GM23248 (cell line): ENCODE measurements around the gene TRAF3IP1. TPM values are rescaled to one million over a fixed set of nuclear protein-coding genes. Genes with fewer than 3 reads are reported as not detected.

Experiments used
- DNase-seq: peaks from one replicate; pipeline ENCODE4 v3.0.0-alpha.2; 2015
- H2AFZ ChIP-seq: fragments of 200-600 bp; sonication (generic); 2 replicates; pipeline ENCODE4 v1.6.1; 2016; ENCODE audit warnings: antibody characterized with exemption
- H3F3A ChIP-seq: fragments of 200-600 bp; sonication (generic); 2 replicates; pipeline ENCODE4 v1.6.1; 2016; ENCODE audit warnings: mild to moderate bottlenecking, antibody characterized with exemption, mixed run types; ENCODE audit not compliant: insufficient read depth
- H3K27ac ChIP-seq: fragments of 200-600 bp; sonication (generic); 2 replicates; pipeline ENCODE4 v1.5.1; 2016; ENCODE audit warnings: mild to moderate bottlenecking
- H3K27me3 ChIP-seq: fragments of 200-600 bp; sonication (generic); replicated peaks from 2 replicates; pipeline ENCODE4 v1.6.1; 2016; ENCODE audit warnings: mild to moderate bottlenecking; ENCODE audit not compliant: insufficient read depth
- H3K36me3 ChIP-seq: fragments of 200-600 bp; sonication (generic); 2 replicates; pipeline ENCODE4 v1.6.1; 2016; ENCODE audit warnings: low read depth, mild to moderate bottlenecking
- H3K4me1 ChIP-seq: fragments of 200-600 bp; sonication (generic); 2 replicates; pipeline ENCODE4 v1.6.1; 2016; ENCODE audit warnings: mild to moderate bottlenecking; ENCODE audit not compliant: insufficient read depth
- H3K4me2 ChIP-seq: fragments of 200-600 bp; sonication (generic); one replicate; pipeline ENCODE4 v1.6.1; 2016; ENCODE audit warnings: mild to moderate bottlenecking; ENCODE audit not compliant: unreplicated experiment
- H3K4me3 ChIP-seq: fragments of 200-600 bp; sonication (generic); 2 replicates; pipeline ENCODE4 v1.5.1; 2016; ENCODE audit warnings: mild to moderate bottlenecking
- H3K79me2 ChIP-seq: fragments of 200-600 bp; sonication (generic); 2 replicates; pipeline ENCODE4 v1.6.1; 2016; ENCODE audit warnings: mild to moderate bottlenecking; ENCODE audit not compliant: insufficient read depth
- H3K9ac ChIP-seq: fragments of 200-600 bp; sonication (generic); 2 replicates; pipeline ENCODE4 v1.6.1; 2016; ENCODE audit warnings: mild to moderate bottlenecking
- H3K9me2 ChIP-seq: fragments of 200-600 bp; sonication (generic); 2 replicates; pipeline ENCODE4 v1.6.1; 2016; ENCODE audit warnings: mixed run types, mild to moderate bottlenecking, moderate library complexity; ENCODE audit not compliant: insufficient read depth
- H3K9me3 ChIP-seq: fragments of 200-600 bp; sonication (generic); one replicate; pipeline ENCODE4 v1.6.1; 2017; ENCODE audit warnings: low read depth
- H4K20me1 ChIP-seq: fragments of 200-600 bp; sonication (generic); 2 replicates; pipeline ENCODE4 v1.6.0; 2016; ENCODE audit not compliant: insufficient read depth
- EZH2 ChIP-seq: fragments of 200-600 bp; sonication (generic); IDR thresholded peaks from 2 replicates; pipeline ENCODE4 v1.6.1; 2018; ENCODE audit warnings: antibody characterized with exemption, mild to moderate bottlenecking; ENCODE audit not compliant: insufficient read depth, poor library complexity, severe bottlenecking
- EZH2phosphoT487 ChIP-seq: fragments of 200-600 bp; sonication (generic); IDR thresholded peaks from 2 replicates; pipeline ENCODE4 v1.6.1; 2018; ENCODE audit warnings: antibody characterized with exemption, moderate library complexity, mild to moderate bottlenecking, low read depth; ENCODE audit not compliant: insufficient read depth
- WGBS, 2 experiments: methylation state at CpG; one replicate each; pipeline ENCODE4 v1.1.6; 2015 to 2017; ENCODE audit warnings: low lambda C conversion rate in 2 of 2, low coverage in 1 of 2; ENCODE audit errors: missing lambda C conversion rate in 2 of 2; 5-methylcytosine and 5-hydroxymethylcytosine counted together
- in situ Hi-C: fragments of 300-500 bp; cut with MboI; formaldehyde crosslinking; loops from 2 replicates; pipeline ENCODE4 v1.15.0; 2020
- polyA plus RNA-seq: library from polyadenylated mRNA; unstranded; fragments of >200 nt; fragmentation: Nextera tagmentation; extraction: Ambion mirVana; gene quantifications from 2 replicates; pipeline ENCODE4 v1.2.1, GENCODE V29; 2016
- total RNA-seq: library from RNA; depleted of rRNA; stranded (reverse); fragments of >200 nt; shearing (Covaris generic); gene quantifications from 2 replicates; pipeline ENCODE4 v1.2.3, GENCODE V29; 2014

Gene TRAF3IP1
- total and polyA plus RNA-seq, 2 experiments from 2014 or later = 9.5 to 10.6 TPM

DNA sequence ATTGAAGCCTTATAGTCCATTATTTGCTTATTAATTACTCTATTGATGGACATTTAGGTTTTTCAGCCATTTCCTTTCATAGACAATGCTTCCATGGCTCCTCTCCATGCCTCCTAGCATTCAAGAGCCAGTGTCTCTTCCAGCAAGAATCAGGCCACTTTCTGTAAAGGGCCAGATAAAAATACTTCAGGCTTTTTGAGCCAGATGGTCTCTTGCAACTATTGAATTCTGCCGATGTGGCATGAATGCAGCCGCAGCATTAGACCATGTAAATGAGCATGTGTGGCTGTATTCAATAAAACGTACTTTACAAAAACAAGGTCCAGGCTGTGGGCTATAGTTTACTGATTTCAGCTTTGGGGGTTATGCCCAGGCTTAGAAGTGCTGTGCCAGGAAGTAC, 38.5 kb downstream of the TRAF3IP1 start:
- Histone ChIP-seq H3K27me3 (no peaks in the 10 kb centered on the region), H3K27ac (no peak overlapping the region), H3F3A (peaks cover 4% of the 10 kb centered on the region; the same call in 1 of the 2 replicates), H2AFZ (no peak overlapping the region), H3K4me3 (no peak overlapping the region), H3K9me2 (no peaks in the 10 kb centered on the region), H3K4me1 (peaks cover 4% of the 10 kb centered on the region), H3K79me2 (no peaks in the 10 kb centered on the region), H3K36me3 (no peaks in the 10 kb centered on the region), H3K4me2 (no peak overlapping the region), H4K20me1 (no peaks in the 10 kb centered on the region), H3K9me3 (no peaks in the 10 kb centered on the region), H3K9ac (no peak overlapping the region)
- WGBS, 2 experiments = 29 to 37% methylated on average over 3 of the region's 3 CpGs
- no peak for DNase-seq
- TF ChIP-seq EZH2 (no peak), EZH2phosphoT487 (no peak)
- in situ Hi-C loops = no loop called here

DNA sequence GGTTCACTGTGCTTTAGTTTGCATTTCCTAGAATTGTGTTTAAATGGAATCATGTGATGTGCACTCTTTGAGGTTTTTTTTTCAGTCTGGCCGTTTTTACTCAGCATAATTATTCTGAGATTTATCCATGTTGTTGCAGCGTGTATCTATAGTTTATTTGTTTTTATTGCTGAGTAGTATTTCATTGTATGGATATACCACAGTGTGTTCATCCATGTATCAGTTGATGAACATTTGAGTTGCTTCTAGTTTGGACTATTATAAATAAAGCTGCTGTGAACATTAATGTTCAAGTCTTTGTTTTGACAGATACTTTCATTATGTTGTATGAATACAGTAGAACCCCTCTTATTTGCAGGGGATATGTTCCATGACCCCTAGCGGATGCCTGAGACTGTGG, 39.1 kb downstream of the TRAF3IP1 start:
- DNase-seq = no peak
- no peak for TF ChIP-seq EZH2phosphoT487
- TF ChIP-seq EZH2 = no peak
- no peaks in the 10 kb centered on the region for H4K20me1 ChIP-seq
- no peak overlapping the region for H3K4me2 ChIP-seq
- H3K27ac ChIP-seq = no peak overlapping the region
- no peaks in the 10 kb centered on the region for H3K36me3 ChIP-seq
- H3K4me1 ChIP-seq = peaks cover 4% of the 10 kb centered on the region
- in situ Hi-C loops = no loop called here
- no peaks in the 10 kb centered on the region for H3K9me2 ChIP-seq
- peaks cover 4% of the 10 kb centered on the region; the same call in 1 of the 2 replicates for H3F3A ChIP-seq
- 63 to 64% methylated on average over 3 of the region's 3 CpGs for WGBS, 2 experiments
- H3K79me2 ChIP-seq = no peaks in the 10 kb centered on the region
- H3K9me3 ChIP-seq = no peaks in the 10 kb centered on the region
- no peak overlapping the region for H3K9ac ChIP-seq
- no peaks in the 10 kb centered on the region for H3K27me3 ChIP-seq
- no peak overlapping the region for H3K4me3 ChIP-seq
- no peak overlapping the region for H2AFZ ChIP-seq

DNA sequence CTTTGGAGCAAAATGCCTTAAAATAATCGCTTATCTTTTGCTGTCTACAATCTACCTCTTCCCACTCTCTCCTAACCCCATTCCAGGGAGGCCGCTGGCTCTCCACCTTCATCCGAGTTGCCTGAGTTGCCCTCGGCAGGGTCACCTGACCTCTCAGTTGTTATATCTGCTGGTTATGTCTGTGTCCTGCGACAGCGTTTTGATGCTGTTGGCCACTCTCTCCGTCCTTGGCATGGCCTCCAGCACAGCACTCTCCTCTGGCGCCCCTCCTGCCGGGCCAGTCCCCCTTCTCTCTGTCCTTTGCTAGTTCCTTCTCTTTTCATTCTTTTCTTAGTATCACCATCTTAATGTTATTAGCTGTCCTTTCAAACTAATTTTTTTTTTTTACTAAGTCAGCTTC, 41.6 kb downstream of the TRAF3IP1 start:
- Histone ChIP-seq H3K27ac (no peak overlapping the region), H3K36me3 (no peaks in the 10 kb centered on the region), H3K79me2 (no peaks in the 10 kb centered on the region), H3K4me1 (peaks cover 4% of the 10 kb centered on the region), H4K20me1 (no peaks in the 10 kb centered on the region), H3K27me3 (no peaks in the 10 kb centered on the region), H2AFZ (no peak overlapping the region), H3F3A (peaks cover 4% of the 10 kb centered on the region; the same call in 1 of the 2 replicates), H3K4me3 (no peak overlapping the region), H3K9me3 (no peaks in the 10 kb centered on the region), H3K9ac (no peak overlapping the region), H3K4me2 (no peak overlapping the region), H3K9me2 (no peaks in the 10 kb centered on the region)
- 85 to 87% methylated on average over 9 of the region's 9 CpGs for WGBS, 2 experiments
- in situ Hi-C loops = no loop called here
- no peak for TF ChIP-seq EZH2
- TF ChIP-seq EZH2phosphoT487 = no peak
- no peak for DNase-seq

DNA sequence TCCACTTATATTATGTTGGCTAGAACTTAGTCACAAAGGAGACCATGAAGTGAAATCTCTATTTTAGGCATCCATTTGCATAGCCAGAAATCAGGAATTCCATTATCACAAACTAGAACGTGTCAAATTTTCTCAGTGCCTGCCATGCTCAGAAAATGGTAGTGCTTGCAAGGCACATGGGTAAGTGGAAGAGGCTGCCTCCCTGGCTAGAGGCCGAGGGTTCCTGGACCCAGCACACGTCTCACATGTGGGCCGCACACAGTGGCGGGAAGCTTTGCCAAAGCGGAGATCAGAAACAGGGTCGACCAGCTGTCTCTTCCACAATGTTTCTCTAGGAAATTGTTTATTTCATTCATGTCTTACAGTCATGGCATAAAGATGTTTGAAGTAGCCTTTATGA, 42.3 kb downstream of the TRAF3IP1 start:
- no peaks in the 10 kb centered on the region for H3K9me3 ChIP-seq
- H4K20me1 ChIP-seq = no peaks in the 10 kb centered on the region
- no peak overlapping the region for H3K9ac ChIP-seq
- H3K4me1 ChIP-seq = peaks cover 2% of the 10 kb centered on the region
- H3K27ac ChIP-seq = no peak overlapping the region
- TF ChIP-seq EZH2phosphoT487 = no peak
- no peak for TF ChIP-seq EZH2
- H3K27me3 ChIP-seq = no peaks in the 10 kb centered on the region
- H3K36me3 ChIP-seq = no peaks in the 10 kb centered on the region
- no peak overlapping the region for H2AFZ ChIP-seq
- H3K79me2 ChIP-seq = no peaks in the 10 kb centered on the region
- H3F3A ChIP-seq = no peaks in the 10 kb centered on the region
- DNase-seq = no peak
- in situ Hi-C loops = no loop called here
- H3K4me3 ChIP-seq = no peak overlapping the region
- no peak overlapping the region for H3K4me2 ChIP-seq
- no peaks in the 10 kb centered on the region for H3K9me2 ChIP-seq
- WGBS, 2 experiments = 56 to 57% methylated on average over 7 of the region's 7 CpGs

DNA sequence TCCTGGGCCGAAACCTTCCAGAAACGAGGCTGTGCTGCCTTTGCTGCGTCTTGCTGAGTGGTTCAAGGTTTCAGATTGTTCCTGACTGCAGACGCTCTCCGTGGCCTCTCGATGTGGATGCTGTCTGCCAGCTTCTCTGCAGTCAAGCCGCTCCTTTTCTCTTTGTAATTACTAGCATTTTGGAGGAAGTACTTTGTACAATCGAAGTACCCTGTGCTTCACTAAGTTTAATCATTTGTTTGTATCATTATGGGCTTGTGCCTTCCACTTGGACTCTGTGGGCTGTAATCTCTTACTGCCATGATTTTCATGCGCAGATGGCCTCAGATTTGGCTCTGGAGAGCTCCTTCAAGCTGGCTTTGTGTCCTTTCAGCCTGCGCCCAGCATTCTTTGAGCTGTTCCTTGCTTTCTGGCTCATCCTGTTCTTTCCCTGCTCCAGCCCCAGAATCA, 49.3 kb downstream of the TRAF3IP1 start:
- TF ChIP-seq EZH2phosphoT487 = no peak
- TF ChIP-seq EZH2 = no peak
- peaks cover 16% of the 10 kb centered on the region for H3F3A ChIP-seq
- H3K4me2 ChIP-seq = peak overlapping the region; percentile 88
- H3K36me3 ChIP-seq = no peaks in the 10 kb centered on the region
- H3K9ac ChIP-seq = peak overlapping the region; percentile 69
- no peaks in the 10 kb centered on the region for H3K9me3 ChIP-seq
- H3K27me3 ChIP-seq = no peaks in the 10 kb centered on the region
- 7 to 11% methylated on average over 10 of the region's 10 CpGs for WGBS, 2 experiments
- H3K4me3 ChIP-seq = peak overlapping the region; percentile 65
- peaks cover 16% of the 10 kb centered on the region for H3K4me1 ChIP-seq
- peaks cover 19% of the 10 kb centered on the region; the same call in 1 of the 2 replicates for H3K79me2 ChIP-seq
- H3K9me2 ChIP-seq = no peaks in the 10 kb centered on the region
- peak overlapping the region; percentile 82 for H2AFZ ChIP-seq
- H3K27ac ChIP-seq = peak overlapping the region; percentile 62
- peak; percentile 69 for DNase-seq
- in situ Hi-C loops = no loop called here
- H4K20me1 ChIP-seq = no peaks in the 10 kb centered on the region
